Esophagus muscularis mucosa (tissue), 4 donors: ENCODE results near the gene NAV2. TPM values are rescaled to one million over a fixed set of nuclear protein-coding genes. Genes with fewer than 3 reads are reported as not detected.

Experiments
- DNase-seq: peaks from one replicate; pipeline ENCODE4 v3.0.0-alpha.2; 2017; ENCODE audit errors: extremely low spot score
- H3K27ac ChIP-seq, 4 donors: fragments of 200-600 bp; sonication (generic); replicated peaks in 1 of 4; 1 replicate in 3 of 4; 2 replicates in 1 of 4; pipeline ENCODE4 v1.5.1; 2016 to 2019; ENCODE audit warnings: mild to moderate bottlenecking in 1 of 4
- H3K27me3 ChIP-seq, 4 donors: fragments of 200-600 bp; sonication (generic); one replicate each; pipeline versions ENCODE4 v1.5.1 to v1.6.0; 2016 to 2019
- H3K36me3 ChIP-seq, 4 donors: fragments of 200-600 bp; sonication (generic); one replicate each; pipeline ENCODE4 v1.5.1; 2016 to 2019
- H3K4me1 ChIP-seq, 4 donors: fragments of 200-600 bp; sonication (generic); one replicate each; pipeline ENCODE4 v1.5.1; 2016 to 2019
- H3K4me3 ChIP-seq, 4 donors: fragments of 200-600 bp; sonication (generic); 1 replicate in 2 of 4; 2 replicates in 2 of 4; pipeline ENCODE4 v1.5.1; 2016 to 2019; ENCODE audit warnings: mild to moderate bottlenecking in 4 of 4, moderate library complexity in 1 of 4
- H3K9me3 ChIP-seq, 4 donors: fragments of 200-600 bp; sonication (generic); 1 replicate in 3 of 4; 2 replicates in 1 of 4; pipeline ENCODE4 v1.5.1; 2016 to 2019
- CTCF ChIP-seq, 3 experiments: fragments of 200-600 bp in 2 of 3; fragments of 450-650 bp in 1 of 3; sonication (generic) in 2 of 3; IDR thresholded peaks; one replicate each; pipeline ENCODE4 v1.5.1; 2017 to 2019; ENCODE audit warnings: antibody characterized with exemption in 3 of 3, mild to moderate bottlenecking in 2 of 3, moderate library complexity in 1 of 3
- EP300 ChIP-seq: sonication (generic); formaldehyde crosslinking; IDR thresholded peaks from one replicate; pipeline ENCODE4 v1.6.1; 2017; ENCODE audit warnings: antibody characterized with exemption
- POLR2A ChIP-seq: fragments of 450-650 bp; IDR thresholded peaks from one replicate; pipeline ENCODE4 v1.6.1; 2017; ENCODE audit warnings: antibody characterized with exemption, moderate library complexity, mild to moderate bottlenecking, low read depth
- POLR2AphosphoS5 ChIP-seq, 2 donors: sonication (generic); formaldehyde crosslinking; IDR thresholded peaks; one replicate each; pipeline ENCODE4 v1.6.1; 2017; ENCODE audit warnings: antibody characterized with exemption in 2 of 2
- WGBS: methylation state at CpG from one replicate; pipeline ENCODE4 v1.1.5; 2018; 5-methylcytosine and 5-hydroxymethylcytosine counted together
- intact Hi-C: fragments of 100-400 bp; cut with DNase I; formaldehyde crosslinking; loops from one replicate; pipeline ENCODE4 v1.15.1; 2023
- total RNA-seq, 4 donors: library from RNA; depleted of rRNA; stranded (reverse); fragments of >200 nt; gene quantifications; one replicate each; pipeline versions ENCODE4 v1.1.0 to v1.2.1, GENCODE V29; 2016

Gene NAV2
- total RNA-seq, 4 donors from 2014 or later = 21.9 to 57.0 (median 37.5) TPM

- Histone ChIP-seq H3K4me1 (peaks cover 16 to 54% (median 45%) of the 10 kb centered on the region in 4 donors), H3K27me3 (no peaks in the 10 kb centered on the region), H3K36me3 (peaks cover 28 to 80% (median 57%) of the 10 kb centered on the region in 4 donors), H3K9me3 (no peaks in the 10 kb centered on the region), H3K27ac (peak overlapping the region in 2 of 4 donors; percentile 16 to 52), H3K4me3 (no peak overlapping the region)
- no peak for DNase-seq
- WGBS = 100% methylated on average over 2 of the region's 9 CpGs
- intact Hi-C loops = no loop called here
- TF ChIP-seq POLR2A (no peak), CTCF (IDR thresholded peaks at IDR 0.05) (no peak), POLR2AphosphoS5 (IDR thresholded peaks at IDR 0.05) (no peak), EP300 (no peak)
Measured at GRCh38 chr11:20048707-20049106, 336.1 kb downstream of the NAV2 start.

GRCh38 chr11:20049231-20049630, 336.6 kb downstream of the NAV2 start:
- no peak for DNase-seq
- Histone ChIP-seq H3K27ac (peak overlapping the region in 2 of 4 donors; percentile 16 to 52), H3K36me3 (peaks cover 23 to 80% (median 57%) of the 10 kb centered on the region in 4 donors), H3K4me1 (peaks cover 14 to 54% (median 46%) of the 10 kb centered on the region in 4 donors), H3K9me3 (no peaks in the 10 kb centered on the region), H3K4me3 (no peak overlapping the region), H3K27me3 (no peaks in the 10 kb centered on the region)
- TF ChIP-seq POLR2AphosphoS5 (IDR thresholded peaks at IDR 0.05) (no peak), POLR2A (no peak), EP300 (no peak), CTCF (IDR thresholded peaks at IDR 0.05) (no peak)
- WGBS = 36% methylated on average over 2 of the region's 2 CpGs
- intact Hi-C loops = no loop called here

- H3K36me3 ChIP-seq = peaks cover 15 to 80% (median 55%) of the 10 kb centered on the region in 4 donors
- no peak overlapping the region for H3K4me3 ChIP-seq
- no peaks in the 10 kb centered on the region for H3K9me3 ChIP-seq
- DNase-seq = no peak
- peak overlapping the region in 2 of 4 donors; percentile 14 to 49 for H3K27ac ChIP-seq
- intact Hi-C loops = no loop called here
- H3K4me1 ChIP-seq = peaks cover 14 to 62% (median 52%) of the 10 kb centered on the region in 4 donors
- no peaks in the 10 kb centered on the region for H3K27me3 ChIP-seq
- WGBS = 85% methylated on average over 4 of the region's 4 CpGs
- TF ChIP-seq POLR2AphosphoS5 (IDR thresholded peaks at IDR 0.05) (no peak), POLR2A (no peak), EP300 (no peak), CTCF (IDR thresholded peaks at IDR 0.05) (no peak)
Measured at GRCh38 chr11:20050048-20050447, 337.4 kb downstream of the NAV2 start.

DNA sequence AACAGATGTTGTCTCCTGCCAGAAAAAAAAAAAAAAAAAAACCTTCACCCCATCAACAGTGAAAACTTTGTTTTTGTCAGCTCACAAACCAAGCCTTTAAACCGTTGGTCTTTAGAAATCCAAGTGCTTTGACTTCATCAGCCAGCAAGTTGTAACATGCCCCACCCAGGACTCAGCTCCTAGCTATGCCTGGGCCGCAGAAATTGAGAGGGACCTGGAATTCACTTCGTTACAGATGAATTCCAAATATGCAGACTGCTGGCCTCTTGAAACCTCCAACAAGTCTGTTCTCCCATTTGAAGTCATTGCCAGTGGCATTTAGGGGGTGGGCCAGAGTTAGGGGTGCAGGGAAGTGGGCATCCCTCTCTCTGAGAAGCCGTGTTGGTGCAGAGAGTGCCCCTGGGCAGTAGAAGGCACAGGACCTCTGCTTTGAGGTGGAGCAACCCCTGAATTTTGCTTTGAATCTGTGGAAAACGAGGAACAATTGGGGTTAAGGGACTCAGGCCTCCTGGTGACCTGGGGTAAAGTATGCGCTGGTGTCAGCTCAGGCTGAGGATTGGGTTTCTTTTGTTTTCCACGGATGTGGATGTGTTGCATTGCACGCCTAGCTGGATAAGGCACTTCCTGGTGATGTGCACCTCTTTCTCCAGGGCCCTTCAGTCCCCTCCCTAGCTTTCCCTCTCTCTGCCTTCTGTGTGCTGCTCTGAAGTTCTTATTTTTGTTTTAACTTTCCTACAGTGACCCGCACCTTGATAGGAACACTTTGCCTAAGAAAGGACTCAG, 338.1 kb downstream of the NAV2 start:
- Histone ChIP-seq H3K27ac (peak overlapping the region in 2 of 4 donors; percentile 18 to 49), H3K4me3 (no peak overlapping the region), H3K4me1 (peaks cover 20 to 69% (median 59%) of the 10 kb centered on the region in 4 donors), H3K36me3 (peaks cover 21 to 80% (median 52%) of the 10 kb centered on the region in 4 donors), H3K27me3 (no peaks in the 10 kb centered on the region), H3K9me3 (no peaks in the 10 kb centered on the region)
- no peak for DNase-seq
- 72% methylated on average over 9 of the region's 9 CpGs for WGBS
- no peak for TF ChIP-seq POLR2A
- no peak for TF ChIP-seq POLR2AphosphoS5 (IDR thresholded peaks at IDR 0.05)
- TF ChIP-seq EP300 = no peak
- TF ChIP-seq CTCF (IDR thresholded peaks at IDR 0.05) = no peak
- intact Hi-C loops = no loop called here
